ENCODE results near the gene RPLP1.
A peak's percentile ranks its signal among the peaks of the same experiment; 100 is the strongest.

The RPLP1 gene

DNA sequence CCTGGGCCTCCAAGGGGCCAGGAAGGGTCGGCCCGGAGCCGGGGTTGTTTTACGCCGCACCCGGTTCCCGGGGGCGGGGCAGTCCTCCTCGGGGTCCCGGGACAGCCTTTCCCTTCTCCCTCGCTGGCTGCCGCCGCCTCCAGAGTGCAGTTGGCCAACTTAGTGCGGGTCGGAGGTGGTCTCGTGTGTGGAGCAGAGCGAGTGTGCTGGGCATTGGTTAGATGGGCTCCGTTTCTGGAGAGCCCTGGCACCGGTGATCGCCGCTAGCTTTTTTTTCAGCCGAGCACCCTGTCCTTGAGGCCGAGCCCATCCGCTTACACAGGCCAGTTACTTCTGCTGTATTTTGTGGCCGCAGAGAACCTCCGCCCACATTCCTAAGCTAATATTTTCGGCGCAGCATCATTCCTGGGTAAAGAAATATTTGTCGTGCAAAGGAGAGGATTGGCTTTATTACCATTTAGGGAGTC is 37.9 kb upstream of the RPLP1 start (continued):
- TF ChIP-seq, protein P1, sequence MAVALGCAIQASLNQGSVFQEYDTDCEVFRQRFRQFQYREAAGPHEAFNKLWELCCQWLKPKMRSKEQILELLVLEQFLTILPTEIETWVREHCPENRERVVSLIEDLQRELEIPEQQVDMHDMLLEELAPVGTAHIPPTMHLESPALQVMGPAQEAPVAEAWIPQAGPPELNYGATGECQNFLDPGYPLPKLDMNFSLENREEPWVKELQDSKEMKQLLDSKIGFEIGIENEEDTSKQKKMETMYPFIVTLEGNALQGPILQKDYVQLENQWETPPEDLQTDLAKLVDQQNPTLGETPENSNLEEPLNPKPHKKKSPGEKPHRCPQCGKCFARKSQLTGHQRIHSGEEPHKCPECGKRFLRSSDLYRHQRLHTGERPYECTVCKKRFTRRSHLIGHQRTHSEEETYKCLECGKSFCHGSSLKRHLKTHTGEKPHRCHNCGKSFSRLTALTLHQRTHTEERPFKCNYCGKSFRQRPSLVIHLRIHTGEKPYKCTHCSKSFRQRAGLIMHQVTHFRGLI (tag by site-specific recombination; IDR thresholded peaks at IDR 0.05), result 0 out of 2 replicates have a peak, but pooled peaks have one; percentile 55
- TF ChIP-seq PRDM2 (tag by site-specific recombination; IDR thresholded peaks at IDR 0.05; ENCODE audit: borderline replicate concordance) (0 out of 2 replicates have a peak, but pooled peaks have one; percentile 76), ZNF600 (tag by site-specific recombination; IDR thresholded peaks at IDR 0.05) (no peak; the same call in 1 of the 2 replicates), ZNF473 (tag by site-specific recombination; IDR thresholded peaks at IDR 0.05) (no peak), ZNF24 (tag by site-specific recombination; IDR thresholded peaks at IDR 0.05) (no peak), ZNF132 (tag by site-specific recombination; IDR thresholded peaks at IDR 0.05; ENCODE audit: borderline replicate concordance) (no peak), ZNF335 (tag by site-specific recombination; conservative IDR thresholded peaks at IDR 0.05) (peak; percentile 91), MEIS1 (CRISPR knock-in tag; IDR thresholded peaks at IDR 0.05; ENCODE audit: borderline replicate concordance) (no peak), ZNF514 (tag by site-specific recombination; IDR thresholded peaks at IDR 0.05) (no peak)

DNA sequence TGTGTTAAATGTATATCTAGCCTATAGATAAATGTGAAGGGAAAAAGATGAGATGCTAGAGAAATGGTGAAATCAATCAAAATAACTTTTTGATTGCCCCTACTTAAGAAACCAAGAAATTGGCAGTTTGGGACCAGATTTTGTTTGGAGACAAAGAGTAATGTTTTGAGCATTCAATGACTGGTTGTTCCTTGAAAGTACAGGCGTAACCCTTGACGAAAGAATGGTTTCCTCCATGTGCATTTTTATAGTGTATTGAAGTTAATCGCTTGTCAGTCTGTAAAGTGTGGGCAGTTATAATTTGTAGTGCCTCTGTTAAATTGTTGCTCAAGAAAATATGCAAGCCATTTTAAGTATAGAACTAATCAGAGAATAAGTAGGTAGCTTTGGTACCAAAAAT is 37.2 kb upstream of the RPLP1 start:
- Histone ChIP-seq H3K4me3 (ENCODE audit: low read depth, low read length) (peak overlapping the region; percentile 93), H3K27ac (ENCODE audit: extremely low read depth, low read depth, low read length) (no peak overlapping the region), H3K9me3 (ENCODE audit: control insufficient read depth, insufficient read depth, low read depth, low read length) (no peaks in the 10 kb centered on the region), H3K36me3 (ENCODE audit: control insufficient read depth in 2 of 2, insufficient read depth in 1 of 2, low read length in 2 of 2) (peaks cover 34 to 40% of the 10 kb centered on the region in 2 experiments), H3K4me1 (ENCODE audit: control insufficient read depth, insufficient read depth, low read length) (peaks cover 12% of the 10 kb centered on the region)
- ChIA-PET POLR2A (interaction anchor here (0.9 to 2.5 kb wide), 8 partner anchors 8 to 53 kb away, joined by 3 to 30 read pairs (median 8); partner anchors contain the start of gene RPLP1), CTCF (interaction anchor here (0.6 to 2.0 kb wide), 3 partner anchors 16 to 21 kb away, joined by 3 to 10 read pairs (median 3); no protein-coding TSS in a partner anchor)
- TF ChIP-seq KLF9 (tag by site-specific recombination; IDR thresholded peaks at IDR 0.05; ENCODE audit: low read depth) (no peak), PRDM10 (tag by site-specific recombination; IDR thresholded peaks at IDR 0.05) (peak; percentile 82)

All from HEK293 (cell line).